GM21717 (cell line): Measurements from ENCODE around the gene SRCAP.

Experiments used
- ATAC-seq: cut with Tn5 transposase; IDR thresholded peaks from one replicate; pipeline ENCODE4 v1.9.1; 2021; ENCODE audit warnings: mild to moderate bottlenecking, moderate library complexity; ENCODE audit not compliant: unreplicated experiment

SRCAP gene

DNA sequence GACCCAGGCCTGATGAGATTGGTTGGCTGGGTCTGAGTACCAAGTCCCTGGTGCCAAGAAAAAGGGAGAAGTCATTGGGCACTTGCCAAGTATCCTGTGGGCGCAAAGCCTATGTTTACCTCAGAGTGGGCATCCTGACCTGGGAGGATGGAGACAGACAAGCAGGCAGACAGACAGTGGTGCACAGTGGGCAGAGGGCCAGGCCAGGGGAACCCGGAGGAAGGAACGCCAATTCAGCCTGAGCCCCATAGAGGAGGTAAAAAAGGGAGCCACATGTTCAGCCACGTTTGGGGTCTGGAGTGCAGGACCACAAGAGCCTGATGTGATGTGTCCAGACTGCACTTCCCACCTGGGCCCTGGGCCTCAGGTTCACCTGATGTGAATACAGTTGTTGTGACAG lies 54.6 kb downstream of the SRCAP start:
- ATAC-seq: no peak

DNA sequence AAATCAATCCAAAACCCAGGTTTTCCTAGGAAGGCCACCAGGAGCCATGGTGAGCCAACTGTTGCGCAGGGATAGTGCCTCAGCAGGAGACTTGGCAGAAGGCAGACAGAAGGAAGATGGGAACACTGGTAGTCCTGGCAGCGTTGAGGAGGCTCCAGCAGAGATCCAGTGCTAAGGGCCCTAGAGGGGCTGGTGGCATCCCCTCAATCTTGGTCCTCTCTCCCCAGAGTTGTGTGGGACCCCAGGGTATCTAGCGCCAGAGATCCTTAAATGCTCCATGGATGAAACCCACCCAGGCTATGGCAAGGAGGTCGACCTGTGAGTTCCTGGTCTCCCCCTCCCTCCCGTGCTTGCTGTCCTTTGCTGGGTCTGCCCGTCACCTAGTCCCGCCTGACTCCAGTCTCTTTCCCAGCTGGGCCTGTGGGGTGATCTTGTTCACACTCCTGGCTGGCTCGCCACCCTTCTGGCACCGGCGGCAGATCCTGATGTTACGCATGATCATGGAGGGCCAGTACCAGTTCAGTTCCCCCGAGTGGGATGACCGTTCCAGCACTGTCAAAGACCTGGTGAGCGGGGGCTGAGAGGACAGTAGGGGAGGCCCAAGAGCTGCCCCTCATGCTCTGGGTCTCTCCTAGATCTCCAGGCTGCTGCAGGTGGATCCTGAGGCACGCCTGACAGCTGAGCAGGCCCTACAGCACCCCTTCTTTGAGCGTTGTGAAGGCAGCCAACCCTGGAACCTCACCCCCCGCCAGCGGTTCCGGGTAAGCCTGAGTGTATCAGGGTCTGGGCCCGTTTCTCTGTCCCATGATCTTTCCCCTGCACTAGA lies 57.2 kb downstream of the SRCAP start:
- ATAC-seq: no peak

GRCh38 chr16:30756781-30757100 lies 57.8 kb downstream of the SRCAP start:
- ATAC-seq: no peak

DNA sequence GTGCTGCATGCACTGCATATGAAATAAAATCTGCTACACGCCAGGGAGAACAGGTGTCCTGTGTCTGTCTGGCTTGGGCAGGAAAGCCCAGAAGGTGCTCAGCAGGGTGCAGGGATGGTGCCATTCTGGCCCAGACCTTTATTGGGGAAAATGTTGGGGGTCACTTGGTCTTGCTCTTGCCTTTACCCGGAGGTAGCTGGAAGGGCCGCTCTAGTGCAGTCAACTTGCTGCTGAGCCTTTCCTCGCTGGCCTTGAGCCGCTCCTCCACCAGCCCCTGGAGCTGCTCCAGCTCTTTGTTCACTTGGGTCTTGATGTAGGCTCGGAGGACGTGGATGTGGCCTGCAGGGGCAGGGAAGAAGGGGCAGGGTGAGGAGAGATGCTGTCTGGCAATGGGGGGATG lies 58.3 kb downstream of the SRCAP start:
- no peak for ATAC-seq

- no peak for ATAC-seq
Measured at GRCh38 chr16:30758988-30759491, 60.1 kb downstream of the SRCAP start.

DNA sequence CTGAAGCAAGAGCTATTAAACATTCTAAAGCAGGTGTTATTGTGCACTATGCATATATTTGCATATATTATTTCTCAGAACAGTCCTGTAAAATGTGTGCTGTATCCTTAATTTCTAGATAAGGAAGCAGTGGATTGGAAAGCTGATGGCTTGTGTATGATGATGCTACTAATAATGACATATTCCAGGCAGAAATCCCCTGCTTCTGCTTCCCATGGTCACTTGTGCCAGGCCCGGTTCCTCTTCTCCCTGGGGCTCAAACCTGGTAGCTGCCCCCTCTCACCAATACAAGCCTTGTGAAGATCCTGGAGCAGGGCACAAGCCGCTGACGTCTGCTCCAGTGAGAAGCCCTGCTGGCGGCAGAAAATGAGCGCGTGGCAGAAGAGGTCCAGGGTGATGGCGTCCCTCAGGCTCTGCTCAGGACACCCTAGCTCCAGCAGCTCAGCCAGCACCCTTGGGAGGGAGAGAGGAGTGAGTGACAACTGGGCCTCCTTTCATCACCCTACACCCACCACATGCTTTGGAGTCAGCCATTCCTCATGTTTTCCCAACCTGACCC lies 61.1 kb downstream of the SRCAP start:
- no peak for ATAC-seq

DNA sequence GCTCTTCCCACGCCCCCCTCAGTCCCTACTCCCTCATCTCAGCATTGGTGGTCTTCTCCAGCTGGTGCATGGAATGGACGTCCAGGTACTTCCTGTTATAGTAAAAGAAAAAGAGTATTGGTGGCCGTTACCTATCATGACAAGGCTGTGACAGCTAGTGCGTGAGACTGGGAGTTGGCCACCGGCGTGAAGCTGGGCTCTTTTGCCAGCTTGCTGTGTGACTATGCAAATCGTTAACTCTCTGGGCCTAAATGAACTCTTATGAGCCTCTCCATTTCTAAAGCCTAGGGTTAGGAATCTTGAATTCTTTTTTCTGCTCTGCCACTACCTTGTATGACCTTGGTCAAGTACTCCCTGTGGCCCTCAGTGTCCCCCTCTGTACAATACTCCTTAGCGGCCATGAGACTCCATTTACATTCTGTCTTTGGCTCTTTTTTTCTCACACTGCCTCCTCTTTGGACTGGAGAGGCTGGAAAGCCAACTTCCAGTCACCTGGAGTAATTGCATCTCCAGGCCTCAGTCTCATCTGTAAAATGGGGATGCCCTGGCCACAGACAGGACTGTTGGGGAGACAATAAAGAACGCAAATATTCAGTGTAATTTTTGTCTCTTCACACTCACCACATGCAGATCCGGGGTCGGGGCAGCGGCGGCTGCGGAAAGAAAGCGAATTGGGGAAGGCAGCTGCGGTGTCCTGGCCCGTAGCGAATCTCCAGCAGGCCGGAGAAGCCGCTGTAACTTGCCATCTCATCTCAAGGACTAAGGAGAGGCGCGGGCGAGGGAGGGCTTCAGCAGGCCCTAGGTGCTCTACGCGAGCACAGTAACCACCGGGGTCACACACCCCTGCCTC lies 61.8 kb downstream of the SRCAP start:
- ATAC-seq: no peak

DNA sequence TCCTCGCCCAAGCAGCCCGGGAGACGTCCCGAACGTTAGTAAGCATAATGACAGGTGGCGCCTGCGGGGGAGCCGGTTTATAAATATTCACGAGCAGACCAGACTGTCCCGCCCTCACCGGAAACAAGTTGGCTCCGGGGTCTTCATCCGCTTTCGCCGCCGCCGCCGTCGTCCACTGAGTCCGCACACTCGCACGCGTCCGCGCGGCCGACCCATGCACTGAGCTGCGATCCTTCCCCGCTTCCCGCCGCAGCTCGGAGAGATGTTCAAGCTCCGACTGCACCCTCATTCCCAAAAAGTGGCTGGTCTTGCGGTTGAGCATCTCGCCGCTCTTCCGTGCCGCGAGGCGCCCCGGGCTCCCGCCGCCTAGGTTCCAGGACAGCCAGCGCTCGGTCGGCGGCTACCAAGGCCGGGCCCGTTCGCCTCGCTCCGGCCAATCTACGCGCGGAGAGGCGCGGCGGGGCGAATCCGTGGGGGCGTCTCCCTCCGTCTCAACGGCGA lies 62.5 kb downstream of the SRCAP start:
- ATAC-seq: peak; percentile 19

- ATAC-seq: peak; percentile 71
Measured at GRCh38 chr16:30761928-30762902, 63.2 kb downstream of the SRCAP start, which contains the start of the genes CFAP119 and RNF40. Gene CFAP119 (minus strand): TSS chr16:30762062. CDS start chr16:30761748, 314 bp downstream. Gene RNF40 (plus strand): TSS chr16:30762322. CDS start chr16:30762546, 224 bp downstream.

DNA sequence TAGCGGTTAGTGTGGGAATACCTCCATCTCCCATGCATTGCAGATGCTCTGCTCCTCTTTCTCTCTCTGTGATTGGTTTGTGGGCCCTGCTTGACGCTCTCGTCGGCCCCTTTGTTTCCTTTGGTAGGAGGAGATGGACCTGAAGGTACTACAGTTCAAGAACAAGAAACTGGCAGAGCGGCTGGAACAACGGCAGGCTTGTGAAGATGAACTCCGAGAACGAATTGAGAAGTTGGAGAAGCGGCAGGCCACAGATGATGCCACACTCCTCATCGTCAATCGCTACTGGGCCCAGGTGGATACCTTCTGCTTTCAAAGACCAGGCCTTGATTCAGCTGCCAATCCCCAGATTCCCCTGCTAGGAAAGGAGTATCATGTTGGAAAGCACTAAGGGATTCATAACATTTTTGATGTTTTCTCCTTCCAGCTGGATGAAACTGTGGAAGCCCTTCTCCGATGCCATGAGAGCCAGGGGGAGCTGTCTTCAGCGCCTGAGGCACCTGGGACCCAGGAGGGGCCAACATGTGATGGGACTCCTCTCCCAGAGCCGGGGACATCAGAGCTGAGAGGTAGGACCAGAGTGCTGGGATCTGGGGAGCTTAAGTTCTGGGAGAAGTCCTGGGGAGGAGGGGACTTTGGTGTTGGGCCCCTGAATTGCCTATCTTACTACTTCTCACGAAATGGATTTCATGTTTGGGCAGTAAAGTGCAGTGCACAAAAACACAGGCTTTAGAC lies 64.2 kb downstream of the SRCAP start:
- no peak for ATAC-seq

DNA sequence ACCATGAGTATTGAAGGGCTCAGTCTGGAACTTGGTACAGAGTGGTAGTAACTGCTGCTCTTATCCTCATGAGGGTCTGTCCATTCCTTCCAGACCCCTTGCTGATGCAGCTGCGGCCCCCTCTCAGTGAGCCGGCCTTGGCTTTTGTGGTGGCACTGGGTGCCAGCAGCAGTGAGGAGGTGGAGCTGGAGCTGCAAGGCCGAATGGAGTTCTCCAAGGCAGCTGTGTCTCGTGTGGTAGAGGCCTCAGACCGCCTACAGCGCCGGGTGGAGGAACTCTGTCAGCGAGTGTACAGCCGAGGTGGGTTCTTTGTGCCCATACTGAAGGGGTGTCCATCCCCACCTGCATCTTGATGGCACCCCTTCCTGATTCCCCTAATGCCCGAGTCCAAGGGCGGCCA lies 65.1 kb downstream of the SRCAP start:
- no peak for ATAC-seq

- ATAC-seq: no peak
Measured at GRCh38 chr16:30764816-30765465, 66.0 kb downstream of the SRCAP start.

DNA sequence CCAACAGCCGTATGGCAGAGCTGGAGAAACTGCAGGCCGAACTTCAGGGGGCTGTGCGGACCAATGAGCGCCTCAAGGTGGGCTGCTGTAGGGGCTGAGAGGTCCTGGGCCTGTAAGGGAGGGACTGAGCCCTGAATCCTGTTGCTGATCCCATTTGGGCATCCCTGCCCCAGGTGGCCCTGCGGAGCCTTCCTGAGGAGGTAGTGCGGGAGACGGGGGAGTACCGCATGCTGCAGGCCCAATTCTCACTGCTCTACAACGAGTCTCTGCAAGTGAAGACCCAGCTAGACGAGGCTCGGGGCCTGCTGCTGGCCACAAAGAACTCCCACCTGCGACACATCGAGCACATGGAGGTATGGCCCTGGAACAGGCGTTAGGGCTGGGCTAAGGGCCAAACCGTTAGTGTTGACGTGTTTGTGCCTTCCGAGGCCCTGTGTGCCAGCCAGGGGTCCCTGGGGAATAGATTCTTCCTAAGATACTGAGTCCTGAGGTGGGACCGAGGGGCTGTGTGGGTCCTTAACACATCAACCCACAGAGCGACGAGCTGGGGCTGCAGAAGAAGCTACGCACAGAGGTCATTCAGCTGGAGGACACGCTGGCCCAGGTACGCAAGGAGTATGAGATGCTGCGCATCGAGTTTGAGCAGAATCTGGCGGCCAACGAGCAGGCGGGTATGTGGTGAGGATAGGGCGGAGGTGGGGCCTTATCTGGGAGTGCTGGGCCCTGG lies 67.4 kb downstream of the SRCAP start:
- no peak for ATAC-seq

DNA sequence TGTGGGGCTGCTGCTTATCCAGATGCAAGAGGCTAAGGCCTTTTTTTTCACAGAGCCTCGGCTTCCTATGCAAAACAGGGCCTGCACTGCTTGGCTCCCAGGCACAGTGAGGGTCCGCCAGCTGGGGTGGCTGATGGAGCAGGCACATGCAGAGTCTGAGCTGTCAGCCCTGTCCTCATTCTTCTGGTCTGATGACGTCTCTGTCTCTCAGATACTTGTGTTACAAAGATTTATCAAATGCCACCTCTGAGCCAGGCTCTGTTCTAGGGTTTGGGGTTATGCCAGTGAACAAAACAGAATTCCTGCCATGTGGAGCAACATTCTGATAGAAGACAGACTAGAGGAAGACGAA lies 67.9 kb downstream of the SRCAP start:
- no peak for ATAC-seq

GRCh38 chr16:30767767-30768465 lies 68.9 kb downstream of the SRCAP start:
- ATAC-seq: no peak

- no peak for ATAC-seq
Measured at GRCh38 chr16:30768583-30769181, 69.7 kb downstream of the SRCAP start.

DNA sequence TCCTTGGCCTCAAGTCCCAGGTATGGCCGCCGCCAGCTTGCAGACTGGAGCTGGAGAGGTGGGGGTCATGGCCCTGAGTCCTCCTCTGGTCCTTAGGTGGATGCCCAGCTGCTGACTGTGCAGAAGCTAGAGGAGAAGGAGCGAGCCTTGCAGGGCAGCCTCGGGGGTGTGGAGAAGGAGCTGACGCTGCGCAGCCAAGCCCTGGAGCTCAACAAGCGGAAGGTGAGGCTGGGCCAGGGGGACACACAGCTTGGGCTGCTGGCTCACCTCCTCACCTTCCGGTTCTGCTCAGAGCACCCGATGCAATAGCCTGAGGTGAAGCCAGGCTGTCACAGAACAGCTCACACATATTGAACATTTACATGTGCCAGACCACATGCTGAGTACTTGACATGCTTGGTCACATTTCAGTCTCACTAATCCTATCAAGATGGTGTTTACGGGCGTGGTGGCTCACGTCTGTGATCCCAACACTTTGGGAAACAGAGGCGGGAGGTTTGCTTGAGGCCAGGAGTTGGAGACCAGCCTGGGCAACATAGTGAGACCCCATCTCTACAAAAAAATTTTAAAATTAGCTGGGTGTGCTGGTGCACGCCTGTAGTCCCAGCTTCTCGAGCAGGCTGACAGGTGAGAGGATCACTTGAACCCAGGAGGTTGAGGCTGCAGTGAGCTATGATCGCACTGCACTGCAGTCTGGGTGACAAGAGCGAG lies 70.6 kb downstream of the SRCAP start:
- no peak for ATAC-seq
